RWPE2 (cell line): ENCODE results near the gene CREB3L4.
A peak's percentile ranks its signal among the peaks of the same experiment; 100 is the strongest.

Experiments used
- ATAC-seq: fragments of 200-7000 bp; cut with Tn5 transposase; 3 replicates; pipeline ENCODE4 v1.9.1; 2021; ENCODE audit warnings: low read depth
- DNase-seq: peaks from one replicate; pipeline ENCODE4 v3.0.0-alpha.2; 2020; ENCODE audit warnings: low spot score
- H3K27ac ChIP-seq: fragments of 450-650 bp; 2 replicates; pipeline ENCODE4 v1.5.1; 2017; ENCODE audit warnings: mild to moderate bottlenecking; ENCODE audit not compliant: poor library complexity, severe bottlenecking
- H3K27me3 ChIP-seq: fragments of 250-450 bp; sonication (Bioruptor Pico); 2 replicates; pipeline ENCODE4 v1.5.1; 2021; ENCODE audit warnings: mild to moderate bottlenecking, moderate library complexity; ENCODE audit not compliant: insufficient read depth, poor library complexity, severe bottlenecking
- H3K36me3 ChIP-seq: fragments of 250-450 bp; sonication (Bioruptor Pico); 2 replicates; pipeline ENCODE4 v1.5.1; 2020; ENCODE audit warnings: low read depth, mild to moderate bottlenecking, moderate library complexity
- H3K4me1 ChIP-seq: fragments of 250-450 bp; sonication (Bioruptor Pico); 2 replicates; pipeline ENCODE4 v1.5.1; 2021; ENCODE audit warnings: mild to moderate bottlenecking, moderate library complexity; ENCODE audit not compliant: insufficient read depth, poor library complexity, severe bottlenecking
- H3K4me3 ChIP-seq: fragments of 250-450 bp; sonication (Bioruptor Pico); 2 replicates; pipeline ENCODE4 v1.5.1; 2021; ENCODE audit warnings: mild to moderate bottlenecking, moderate library complexity; ENCODE audit not compliant: severe bottlenecking
- H3K9me3 ChIP-seq: fragments of 250-450 bp; sonication (Bioruptor Pico); 2 replicates; pipeline ENCODE4 v1.5.1; 2021; ENCODE audit warnings: mild to moderate bottlenecking, moderate library complexity; ENCODE audit not compliant: severe bottlenecking
- TF ChIP-seq, protein P1 (sequence below): fragments of 450-650 bp; IDR thresholded peaks from one replicate; pipeline ENCODE4 v1.5.1; 2017; ENCODE audit warnings: mild to moderate bottlenecking, moderate library complexity; ENCODE audit not compliant: poor library complexity, severe bottlenecking

Gene CREB3L4

GRCh38 chr1:153985941-153986761 is 18.4 kb downstream of the CREB3L4 start, which contains the start of gene RAB13:
RAB13 (minus strand) TSS chr1:153986339; CDS start chr1:153986236, 103 bp downstream.
- DNase-seq (peak; percentile 84), ATAC-seq (peak; percentile 86)
- no peaks in the 10 kb centered on the region for H3K9me3 ChIP-seq
- TF ChIP-seq, protein P1, sequence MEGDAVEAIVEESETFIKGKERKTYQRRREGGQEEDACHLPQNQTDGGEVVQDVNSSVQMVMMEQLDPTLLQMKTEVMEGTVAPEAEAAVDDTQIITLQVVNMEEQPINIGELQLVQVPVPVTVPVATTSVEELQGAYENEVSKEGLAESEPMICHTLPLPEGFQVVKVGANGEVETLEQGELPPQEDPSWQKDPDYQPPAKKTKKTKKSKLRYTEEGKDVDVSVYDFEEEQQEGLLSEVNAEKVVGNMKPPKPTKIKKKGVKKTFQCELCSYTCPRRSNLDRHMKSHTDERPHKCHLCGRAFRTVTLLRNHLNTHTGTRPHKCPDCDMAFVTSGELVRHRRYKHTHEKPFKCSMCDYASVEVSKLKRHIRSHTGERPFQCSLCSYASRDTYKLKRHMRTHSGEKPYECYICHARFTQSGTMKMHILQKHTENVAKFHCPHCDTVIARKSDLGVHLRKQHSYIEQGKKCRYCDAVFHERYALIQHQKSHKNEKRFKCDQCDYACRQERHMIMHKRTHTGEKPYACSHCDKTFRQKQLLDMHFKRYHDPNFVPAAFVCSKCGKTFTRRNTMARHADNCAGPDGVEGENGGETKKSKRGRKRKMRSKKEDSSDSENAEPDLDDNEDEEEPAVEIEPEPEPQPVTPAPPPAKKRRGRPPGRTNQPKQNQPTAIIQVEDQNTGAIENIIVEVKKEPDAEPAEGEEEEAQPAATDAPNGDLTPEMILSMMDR = no peak
- no peaks in the 10 kb centered on the region for H3K27me3 ChIP-seq
- peak within 1 kb of the TSS; percentile 71 for H3K27ac ChIP-seq
- peaks cover 12% of the 10 kb centered on the region for H3K4me1 ChIP-seq
- H3K36me3 ChIP-seq = peaks cover 25% of the 10 kb centered on the region
- H3K4me3 ChIP-seq = peak within 1 kb of the TSS; percentile 40

GRCh38 chr1:153987621-153988020 is 19.9 kb downstream of the CREB3L4 start:
- no peaks in the 10 kb centered on the region for H3K9me3 ChIP-seq
- H3K4me1 ChIP-seq = peaks cover 18% of the 10 kb centered on the region
- TF ChIP-seq, protein P1 = no peak
- H3K27me3 ChIP-seq = no peaks in the 10 kb centered on the region
- DNase-seq = no peak
- peak overlapping the region; percentile 71 for H3K27ac ChIP-seq
- no peak for ATAC-seq
- H3K4me3 ChIP-seq = no peak overlapping the region
- H3K36me3 ChIP-seq = peaks cover 36% of the 10 kb centered on the region

- Histone ChIP-seq H3K27me3 (no peaks in the 10 kb centered on the region), H3K27ac (peak within 1 kb of the TSS; percentile 74), H3K4me3 (peak within 1 kb of the TSS; percentile 84), H3K9me3 (no peaks in the 10 kb centered on the region), H3K4me1 (peaks cover 18% of the 10 kb centered on the region), H3K36me3 (peaks cover 45% of the 10 kb centered on the region)
- ATAC-seq = peak; percentile 37
- TF ChIP-seq, protein P1 = no peak
- peak; percentile 92 for DNase-seq
These were observed 22.9 kb downstream of the CREB3L4 start, which contains the start of gene RPS27 for GRCh38 chr1:153990468-153991150. RPS27 (plus strand) TSS chr1:153990762; CDS start chr1:153990797, 35 bp downstream.

- Histone ChIP-seq H3K36me3 (peaks cover 46% of the 10 kb centered on the region), H3K4me3 (peak overlapping the region; percentile 84), H3K27me3 (no peaks in the 10 kb centered on the region), H3K27ac (peak overlapping the region; percentile 74), H3K9me3 (no peaks in the 10 kb centered on the region), H3K4me1 (peaks cover 18% of the 10 kb centered on the region)
- ATAC-seq (no peak), DNase-seq (no peak)
- TF ChIP-seq, protein P1 = no peak
These were observed 23.5 kb downstream of the CREB3L4 start for GRCh38 chr1:153991151-153991630.
